GM18870 (cell line): ENCODE results near the gene ADAM11.
"Not testable (repeated sequence)": the region's sequence is repeated elsewhere in the genome, so short reads cannot be mapped to it uniquely, and the experiment has no call there.

Source experiments
- ATAC-seq: cut with Tn5 transposase; IDR thresholded peaks from one replicate; pipeline ENCODE4 v1.9.1; 2021; ENCODE audit warnings: moderate library complexity; ENCODE audit not compliant: unreplicated experiment

ADAM11 gene

DNA sequence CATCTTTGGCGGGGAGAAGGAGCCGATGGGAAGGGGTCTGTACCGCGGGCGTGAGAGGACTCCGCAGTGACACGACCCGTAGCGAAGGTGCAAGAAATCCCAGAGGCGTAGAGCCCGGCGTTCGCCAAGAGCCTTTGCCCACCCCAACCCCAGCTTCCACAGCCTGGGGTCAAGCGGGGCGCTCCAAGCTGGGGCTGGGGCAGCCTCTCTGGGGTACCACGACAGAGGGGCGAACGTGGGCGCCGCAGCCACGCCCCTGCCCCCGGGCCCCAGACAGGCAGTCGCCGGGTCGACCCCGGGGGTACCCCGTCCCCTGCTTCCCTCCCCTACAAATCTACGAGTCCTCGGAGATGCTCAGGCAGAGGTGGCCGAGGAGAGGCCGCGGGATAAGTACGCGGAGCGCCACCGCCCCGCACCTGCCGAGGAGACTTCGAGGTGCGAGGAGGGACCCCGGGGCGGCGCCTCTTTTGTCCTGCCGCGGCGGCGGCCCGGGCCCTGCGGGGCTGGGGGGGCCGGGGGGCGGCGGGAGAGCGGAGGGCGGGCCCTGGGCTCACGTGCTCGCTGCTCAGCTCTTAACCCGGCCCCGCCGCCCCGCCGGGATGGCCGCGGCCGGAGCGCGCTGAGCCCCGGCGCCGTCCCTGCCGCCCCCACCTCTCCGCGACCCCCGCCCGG lies at the start of gene ADAM11:
ADAM11 (plus strand) TSS at position 575 of the 672 bp plus-strand sequence. CDS start 212 bp downstream, outside the sequence.
- ATAC-seq, result no peak

GRCh38 chr17:44719444-44719843 lies 39.3 kb upstream of the ADAM11 start:
- no peak for ATAC-seq

- ATAC-seq, result no peak
These were observed 36.5 kb upstream of the ADAM11 start for GRCh38 chr17:44722254-44722653.

GRCh38 chr17:44726121-44726520 lies 32.7 kb upstream of the ADAM11 start:
- ATAC-seq, result not testable (repeated sequence)

- ATAC-seq, result no peak
These were observed 25.0 kb upstream of the ADAM11 start for GRCh38 chr17:44733753-44734152.

DNA sequence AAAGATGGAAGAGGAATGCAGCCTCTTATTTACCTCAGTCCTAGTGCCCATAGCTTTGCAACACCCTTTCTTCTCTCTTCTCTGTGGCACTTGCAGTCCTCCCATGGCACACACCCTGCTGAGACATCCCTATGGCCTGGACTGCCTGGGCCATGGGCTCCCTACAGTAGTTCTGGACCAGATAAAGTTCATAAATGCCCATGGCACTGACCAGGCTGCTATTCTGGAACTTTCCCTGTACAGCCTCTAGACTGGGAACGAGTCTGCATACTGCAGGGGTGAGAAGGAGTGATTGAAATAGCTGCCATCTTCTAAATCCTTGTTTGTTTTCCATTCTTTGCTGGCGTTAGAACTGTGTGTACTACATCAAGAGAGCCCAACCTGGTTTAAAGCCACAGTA lies 24.5 kb upstream of the ADAM11 start:
- ATAC-seq, result no peak

DNA sequence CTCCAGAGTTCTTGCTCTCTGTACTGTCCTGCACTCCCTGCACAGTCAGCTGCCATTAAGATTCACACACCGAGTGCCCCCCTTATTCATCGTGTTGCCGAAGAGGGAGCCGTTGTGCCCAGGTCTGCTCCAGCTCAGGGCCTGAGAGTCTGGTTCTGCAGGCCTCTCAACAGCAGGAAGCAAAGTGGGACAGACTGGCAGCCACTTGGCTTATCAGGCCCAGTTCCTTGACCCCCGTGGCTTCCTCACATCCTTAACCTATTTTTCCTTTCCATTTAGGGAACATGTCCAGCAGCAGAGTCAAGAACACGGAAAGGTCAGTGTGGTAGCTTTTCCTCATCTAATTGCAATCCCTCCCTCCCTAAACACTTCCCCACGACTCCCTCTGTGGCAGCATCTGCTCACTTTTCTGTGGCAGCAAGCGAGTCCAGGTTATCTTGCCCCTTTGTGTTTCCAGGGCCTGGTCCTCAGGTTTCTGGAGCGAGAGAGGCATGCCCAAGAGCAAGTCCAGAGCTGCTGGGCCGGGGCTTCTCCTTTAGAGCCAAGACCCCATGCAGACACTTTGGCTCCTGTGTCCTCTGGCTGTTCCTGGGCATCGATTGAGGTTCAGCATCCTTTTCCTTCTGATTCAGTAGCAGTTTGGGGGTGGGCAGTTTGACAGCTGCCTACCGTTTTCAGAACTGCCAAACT lies 22.1 kb upstream of the ADAM11 start:
- no peak for ATAC-seq

GRCh38 chr17:44738214-44738906 lies 20.4 kb upstream of the ADAM11 start:
- ATAC-seq, result no peak

- no peak for ATAC-seq
These were observed 17.5 kb upstream of the ADAM11 start for GRCh38 chr17:44741316-44741715.

GRCh38 chr17:44745301-44745700 lies 13.5 kb upstream of the ADAM11 start:
- ATAC-seq, result no peak

GRCh38 chr17:44745738-44746137 lies 13.1 kb upstream of the ADAM11 start:
- not testable (repeated sequence) for ATAC-seq

DNA sequence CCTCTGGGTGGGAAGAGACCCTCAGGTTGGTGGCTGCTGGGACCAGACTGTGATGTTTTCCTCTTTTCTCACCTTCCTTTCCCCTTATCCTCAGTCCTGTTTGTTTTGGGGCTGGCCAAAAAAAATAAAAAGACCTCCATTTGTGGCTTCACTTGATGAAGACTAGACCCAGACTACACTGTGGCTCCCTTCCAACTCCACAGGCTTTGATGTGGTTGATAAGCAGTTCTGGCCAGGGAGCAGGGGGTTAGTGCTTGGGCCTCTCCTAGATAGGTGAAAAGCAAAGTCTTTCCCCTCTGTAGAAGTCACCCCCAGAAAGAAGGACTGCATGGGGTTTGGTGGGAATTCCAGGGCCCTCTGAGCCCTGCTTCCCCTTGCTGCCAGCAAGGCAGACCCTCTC lies 11.2 kb upstream of the ADAM11 start:
- ATAC-seq, result no peak

DNA sequence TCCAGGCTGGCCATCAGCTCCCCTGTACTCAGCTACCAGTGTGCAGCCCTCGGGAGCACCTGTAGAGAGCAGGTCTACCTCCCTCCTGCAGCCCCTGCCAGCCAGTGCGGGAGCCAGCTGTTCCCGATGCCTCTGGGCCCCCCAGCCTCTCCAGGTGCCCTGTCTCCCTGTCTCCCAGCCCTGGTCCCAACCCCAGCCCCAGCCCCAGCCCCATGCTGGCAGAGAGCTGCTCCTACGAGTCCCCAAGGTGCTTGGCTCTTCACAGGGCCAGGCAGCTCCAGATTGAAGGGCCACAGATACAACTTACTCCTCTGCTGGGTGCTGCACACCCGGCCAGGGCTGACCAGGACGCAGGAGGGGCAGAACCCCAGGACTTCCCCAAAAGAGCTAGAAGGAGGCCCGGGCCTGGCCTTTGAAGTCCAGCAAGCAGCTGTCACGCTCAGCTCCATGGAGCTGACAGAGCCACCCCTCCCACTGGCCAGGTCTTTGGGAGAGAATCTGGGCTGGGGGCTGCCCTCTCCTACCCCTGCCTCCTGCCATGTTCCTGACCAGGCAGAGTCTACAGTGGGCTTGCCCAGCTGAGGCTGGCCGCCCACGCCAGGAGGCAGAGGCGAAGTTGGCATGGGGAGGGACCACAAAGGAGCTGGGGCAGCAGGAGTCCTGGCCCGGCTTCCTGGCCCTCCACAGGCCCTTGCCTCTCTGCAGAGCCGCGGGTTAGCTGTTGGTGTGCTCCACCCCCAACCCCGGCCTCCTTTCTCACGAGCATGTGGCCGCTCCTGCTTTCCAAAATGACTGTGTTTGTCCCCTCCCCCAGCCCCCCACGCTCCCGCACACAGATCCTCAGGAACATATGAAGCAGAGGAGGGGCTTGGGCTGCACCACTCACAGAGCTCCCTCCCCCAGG lies 9.5 kb upstream of the ADAM11 start:
- ATAC-seq, result no peak

- no peak for ATAC-seq
These were observed 8.8 kb upstream of the ADAM11 start for GRCh38 chr17:44749980-44750318.

- no peak for ATAC-seq
These were observed 7.5 kb upstream of the ADAM11 start for GRCh38 chr17:44751331-44751730.

- no peak for ATAC-seq
These were observed 7.0 kb upstream of the ADAM11 start for GRCh38 chr17:44751806-44752205.

- ATAC-seq, result no peak
These were observed 5.6 kb upstream of the ADAM11 start for GRCh38 chr17:44752953-44753861.

GRCh38 chr17:44754276-44754675 lies 4.5 kb upstream of the ADAM11 start:
- ATAC-seq, result no peak

- not testable (repeated sequence) for ATAC-seq
These were observed 3.6 kb upstream of the ADAM11 start for GRCh38 chr17:44755180-44755579.
